Cardiac fibroblast (primary cell): ENCODE measurements around the gene FAM120B.

Experiments
- DNase-seq, 2 donors: peaks; one replicate each; pipeline versions ENCODE4 v3.0.0 to v3.0.0-alpha.2; 2010; ENCODE audit warnings: low read depth in 2 of 2
- H3K4me3 ChIP-seq, 2 donors: replicated peaks in 1 of 2; 1 replicate in 1 of 2; 2 replicates in 1 of 2; pipeline ENCODE4 v1.5.1; 2011; ENCODE audit warnings: low read depth in 2 of 2, low read length in 2 of 2, mild to moderate bottlenecking in 2 of 2, moderate library complexity in 1 of 2
- CTCF ChIP-seq: IDR thresholded peaks from one replicate; pipeline ENCODE4 v1.5.1; 2011; ENCODE audit warnings: low read depth, mild to moderate bottlenecking, low read length, inconsistent platforms

Gene FAM120B

GRCh38 chr6:170296423-170296745 lies 10.2 kb upstream of the FAM120B start:
- DNase-seq, result no peak
- no peak overlapping the region for H3K4me3 ChIP-seq
- no peak for TF ChIP-seq CTCF

- DNase-seq, result no peak
- no peak overlapping the region for H3K4me3 ChIP-seq
- TF ChIP-seq CTCF, result no peak
Measured at GRCh38 chr6:170296746-170297575, 9.6 kb upstream of the FAM120B start.

- TF ChIP-seq CTCF, result no peak
- H3K4me3 ChIP-seq, result no peak overlapping the region
- DNase-seq, result no peak
Measured at GRCh38 chr6:170297576-170298330, 8.8 kb upstream of the FAM120B start.

- TF ChIP-seq CTCF, result no peak
- H3K4me3 ChIP-seq, result no peak overlapping the region
- no peak for DNase-seq
Measured at GRCh38 chr6:170298688-170299087, 7.9 kb upstream of the FAM120B start.

- TF ChIP-seq CTCF, result no peak
- no peak overlapping the region for H3K4me3 ChIP-seq
- DNase-seq, result no peak
Measured at GRCh38 chr6:170301184-170301583, 5.4 kb upstream of the FAM120B start.

- peak overlapping the region; percentile 66 to 70 for H3K4me3 ChIP-seq
- no peak for TF ChIP-seq CTCF
- DNase-seq, result no peak
Measured at GRCh38 chr6:170305805-170306323, 694 bp upstream of the FAM120B start.
